WTC11 (cell line): ENCODE data around the gene ZNF710. TPM values are rescaled to one million over a fixed set of nuclear protein-coding genes. Genes with fewer than 3 reads are reported as not detected.

Source experiments
- ATAC-seq: fragments of 200-7000 bp; cut with Tn5 transposase; 2 replicates; pipeline ENCODE4 v1.10.0; 2021; ENCODE audit warnings: mild to moderate bottlenecking, moderate library complexity
- CTCF ChIA-PET: fragments of 300-600 bp; sonication (Branson Sonifier 250); formaldehyde crosslinking; loops from one replicate; lab custom pipeline; 2021; ENCODE audit warnings: antibody characterized with exemption; lab: Charles Lee
- POLR2A ChIA-PET: fragments of 350-600 bp; sonication (Branson Sonifier 250); formaldehyde crosslinking; loops from one replicate; lab custom pipeline; 2021; ENCODE audit warnings: antibody characterized with exemption; lab: Charles Lee
- DNase-seq: peaks from one replicate; pipeline ENCODE4 v3.0.0; 2021; ENCODE audit warnings: low spot score
- H3K27ac Mint-ChIP-seq: 2 replicates; pipeline ENCODE4 v1.8.0; 2021; ENCODE audit warnings: mixed read lengths
- H3K27me3 Mint-ChIP-seq: 2 replicates; pipeline ENCODE4 v1.8.0; 2021; ENCODE audit warnings: low read depth, mild to moderate bottlenecking, moderate library complexity, mixed read lengths
- H3K36me3 Mint-ChIP-seq: 2 replicates; pipeline ENCODE4 v1.8.0; 2021; ENCODE audit warnings: mixed read lengths
- H3K4me1 Mint-ChIP-seq: 2 replicates; pipeline ENCODE4 v1.8.0; 2022; ENCODE audit warnings: mixed read lengths
- H3K4me3 Mint-ChIP-seq: 2 replicates; pipeline ENCODE4 v1.8.0; 2021; ENCODE audit warnings: mild to moderate bottlenecking, moderate library complexity, mixed read lengths
- H3K9me3 Mint-ChIP-seq: 2 replicates; pipeline ENCODE4 v1.8.0; 2021; ENCODE audit warnings: mixed read lengths
- ERG ChIP-seq: fragments of 250-450 bp; sonication (Bioruptor Pico); IDR thresholded peaks from 2 replicates; pipeline ENCODE4 v1.8.0; 2021; ENCODE audit warnings: mild to moderate bottlenecking
- GABPB1 ChIP-seq: sonication (generic); formaldehyde crosslinking; IDR thresholded peaks from 2 replicates; pipeline ENCODE4 v1.8.1; 2023; ENCODE audit warnings: mild to moderate bottlenecking, missing genetic modification reagents
- HMGXB4 ChIP-seq: sonication (generic); formaldehyde crosslinking; IDR thresholded peaks from 2 replicates; pipeline ENCODE4 v1.8.1; 2023; ENCODE audit warnings: mild to moderate bottlenecking, moderate library complexity, missing genetic modification reagents
- MAX ChIP-seq: sonication (generic); formaldehyde crosslinking; IDR thresholded peaks from 2 replicates; pipeline ENCODE4 v1.8.0; 2022; ENCODE audit warnings: mild to moderate bottlenecking, missing genetic modification reagents
- NR2C2 ChIP-seq: sonication (generic); formaldehyde crosslinking; IDR thresholded peaks from 2 replicates; pipeline ENCODE4 v1.8.0; 2022; ENCODE audit warnings: mild to moderate bottlenecking, missing genetic modification reagents
- SP1 ChIP-seq: sonication (generic); formaldehyde crosslinking; conservative IDR thresholded peaks from 2 replicates; pipeline ENCODE4 v1.8.1; 2022; ENCODE audit warnings: missing genetic modification reagents
- ZBTB21 ChIP-seq: sonication (generic); formaldehyde crosslinking; IDR thresholded peaks from 2 replicates; pipeline ENCODE4 v1.8.1; 2023; ENCODE audit warnings: mild to moderate bottlenecking, missing genetic modification reagents, borderline replicate concordance
- ZNF317 ChIP-seq: sonication (generic); formaldehyde crosslinking; IDR thresholded peaks from 2 replicates; pipeline ENCODE4 v1.8.1; 2023; ENCODE audit warnings: low read depth, mild to moderate bottlenecking, moderate library complexity, missing genetic modification reagents, borderline replicate concordance
- ZNF425 ChIP-seq: fragments of 250-450 bp; sonication (Bioruptor Pico); conservative IDR thresholded peaks from 2 replicates; pipeline ENCODE4 v1.9.0; 2021; ENCODE audit warnings: mild to moderate bottlenecking
- total RNA-seq: library from RNA; stranded (reverse); gene quantifications from 3 replicates; pipeline ENCODE4 v1.2.3, GENCODE V29; 2021
- TF ChIP-seq, protein P1 (sequence below): sonication (generic); formaldehyde crosslinking; IDR thresholded peaks from 2 replicates; pipeline ENCODE4 v1.8.1; 2023; ENCODE audit warnings: mild to moderate bottlenecking, missing genetic modification reagents
- TF ChIP-seq, protein P2 (sequence below): sonication (generic); formaldehyde crosslinking; IDR thresholded peaks from 2 replicates; pipeline ENCODE4 v1.8.1; 2022; ENCODE audit warnings: mild to moderate bottlenecking, moderate library complexity, missing genetic modification reagents
- TF ChIP-seq, protein P3 (sequence below): fragments of 250-450 bp; sonication (Bioruptor Pico); IDR thresholded peaks from 2 replicates; pipeline ENCODE4 v2.1.2; 2022; ENCODE audit warnings: mild to moderate bottlenecking, moderate library complexity
- TF ChIP-seq, protein P4 (sequence below): sonication (generic); formaldehyde crosslinking; IDR thresholded peaks from 2 replicates; pipeline ENCODE4 v1.8.1; 2022; ENCODE audit warnings: low read depth, missing genetic modification reagents, borderline replicate concordance
- TF ChIP-seq, protein P5 (sequence below): sonication (generic); formaldehyde crosslinking; IDR thresholded peaks from 2 replicates; pipeline ENCODE4 v1.8.0; 2022; ENCODE audit warnings: missing genetic modification reagents
- TF ChIP-seq, protein P6 (sequence below): sonication (generic); formaldehyde crosslinking; conservative IDR thresholded peaks from 2 replicates; pipeline ENCODE4 v1.8.1; 2022; ENCODE audit warnings: mild to moderate bottlenecking, missing genetic modification reagents

The ZNF710 gene
- total RNA-seq, 1 experiment from 2014 or later, result 25.9 TPM

GRCh38 chr15:90042356-90042755 lies 41.2 kb downstream of the ZNF710 start:
- ChIA-PET CTCF (interaction anchor here (0.7 to 1.4 kb wide), 5 partner anchors 8 to 281 kb away, joined by 3 to 4 read pairs (median 3); no protein-coding TSS in a partner anchor), POLR2A (no interaction called here)
- ATAC-seq, result no peak
- H3K4me1 Mint-ChIP-seq, result peaks cover 39% of the 10 kb centered on the region
- no peak overlapping the region for H3K4me3 Mint-ChIP-seq
- no peaks in the 10 kb centered on the region for H3K36me3 Mint-ChIP-seq
- no peaks in the 10 kb centered on the region for H3K9me3 Mint-ChIP-seq
- H3K27me3 Mint-ChIP-seq, result no peaks in the 10 kb centered on the region
- H3K27ac Mint-ChIP-seq, result peak overlapping the region; percentile 90
- DNase-seq, result no peak
- TF ChIP-seq MAX (CRISPR knock-in tag) (no peak), ZBTB21 (CRISPR knock-in tag) (no peak), ZNF425 (CRISPR knock-in tag) (no peak), HMGXB4 (CRISPR knock-in tag) (no peak), SP1 (CRISPR knock-in tag) (no peak), ERG (CRISPR knock-in tag) (no peak), NR2C2 (CRISPR knock-in tag) (no peak)
- TF ChIP-seq, protein P1, sequence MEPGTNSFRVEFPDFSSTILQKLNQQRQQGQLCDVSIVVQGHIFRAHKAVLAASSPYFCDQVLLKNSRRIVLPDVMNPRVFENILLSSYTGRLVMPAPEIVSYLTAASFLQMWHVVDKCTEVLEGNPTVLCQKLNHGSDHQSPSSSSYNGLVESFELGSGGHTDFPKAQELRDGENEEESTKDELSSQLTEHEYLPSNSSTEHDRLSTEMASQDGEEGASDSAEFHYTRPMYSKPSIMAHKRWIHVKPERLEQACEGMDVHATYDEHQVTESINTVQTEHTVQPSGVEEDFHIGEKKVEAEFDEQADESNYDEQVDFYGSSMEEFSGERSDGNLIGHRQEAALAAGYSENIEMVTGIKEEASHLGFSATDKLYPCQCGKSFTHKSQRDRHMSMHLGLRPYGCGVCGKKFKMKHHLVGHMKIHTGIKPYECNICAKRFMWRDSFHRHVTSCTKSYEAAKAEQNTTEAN (CRISPR knock-in tag), result no peak
- TF ChIP-seq, protein P2, sequence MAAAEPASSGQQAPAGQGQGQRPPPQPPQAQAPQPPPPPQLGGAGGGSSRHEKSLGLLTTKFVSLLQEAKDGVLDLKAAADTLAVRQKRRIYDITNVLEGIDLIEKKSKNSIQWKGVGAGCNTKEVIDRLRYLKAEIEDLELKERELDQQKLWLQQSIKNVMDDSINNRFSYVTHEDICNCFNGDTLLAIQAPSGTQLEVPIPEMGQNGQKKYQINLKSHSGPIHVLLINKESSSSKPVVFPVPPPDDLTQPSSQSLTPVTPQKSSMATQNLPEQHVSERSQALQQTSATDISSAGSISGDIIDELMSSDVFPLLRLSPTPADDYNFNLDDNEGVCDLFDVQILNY, result no peak
- TF ChIP-seq, protein P3, sequence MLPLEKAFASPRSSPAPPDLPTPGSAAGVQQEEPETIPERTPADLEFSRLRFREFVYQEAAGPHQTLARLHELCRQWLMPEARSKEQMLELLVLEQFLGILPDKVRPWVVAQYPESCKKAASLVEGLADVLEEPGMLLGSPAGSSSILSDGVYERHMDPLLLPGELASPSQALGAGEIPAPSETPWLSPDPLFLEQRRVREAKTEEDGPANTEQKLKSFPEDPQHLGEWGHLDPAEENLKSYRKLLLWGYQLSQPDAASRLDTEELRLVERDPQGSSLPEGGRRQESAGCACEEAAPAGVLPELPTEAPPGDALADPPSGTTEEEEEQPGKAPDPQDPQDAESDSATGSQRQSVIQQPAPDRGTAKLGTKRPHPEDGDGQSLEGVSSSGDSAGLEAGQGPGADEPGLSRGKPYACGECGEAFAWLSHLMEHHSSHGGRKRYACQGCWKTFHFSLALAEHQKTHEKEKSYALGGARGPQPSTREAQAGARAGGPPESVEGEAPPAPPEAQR (CRISPR knock-in tag), result no peak
- TF ChIP-seq, protein P4, sequence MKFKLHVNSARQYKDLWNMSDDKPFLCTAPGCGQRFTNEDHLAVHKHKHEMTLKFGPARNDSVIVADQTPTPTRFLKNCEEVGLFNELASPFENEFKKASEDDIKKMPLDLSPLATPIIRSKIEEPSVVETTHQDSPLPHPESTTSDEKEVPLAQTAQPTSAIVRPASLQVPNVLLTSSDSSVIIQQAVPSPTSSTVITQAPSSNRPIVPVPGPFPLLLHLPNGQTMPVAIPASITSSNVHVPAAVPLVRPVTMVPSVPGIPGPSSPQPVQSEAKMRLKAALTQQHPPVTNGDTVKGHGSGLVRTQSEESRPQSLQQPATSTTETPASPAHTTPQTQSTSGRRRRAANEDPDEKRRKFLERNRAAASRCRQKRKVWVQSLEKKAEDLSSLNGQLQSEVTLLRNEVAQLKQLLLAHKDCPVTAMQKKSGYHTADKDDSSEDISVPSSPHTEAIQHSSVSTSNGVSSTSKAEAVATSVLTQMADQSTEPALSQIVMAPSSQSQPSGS (CRISPR knock-in tag), result no peak

GRCh38 chr15:90042766-90043529 lies 41.8 kb downstream of the ZNF710 start:
- no peak overlapping the region for H3K4me3 Mint-ChIP-seq
- POLR2A ChIA-PET, result interaction anchor here (0.7 kb wide), 1 partner anchor 17 kb away, joined by 3 read pairs; no protein-coding TSS in a partner anchor
- no peaks in the 10 kb centered on the region for H3K27me3 Mint-ChIP-seq
- H3K36me3 Mint-ChIP-seq, result no peaks in the 10 kb centered on the region
- peak overlapping the region; percentile 90 for H3K27ac Mint-ChIP-seq
- TF ChIP-seq GABPB1 (CRISPR knock-in tag) (no peak), ZNF317 (CRISPR knock-in tag) (0 out of 2 replicates have a peak, but pooled peaks have one; percentile 57)
- TF ChIP-seq, protein P5, sequence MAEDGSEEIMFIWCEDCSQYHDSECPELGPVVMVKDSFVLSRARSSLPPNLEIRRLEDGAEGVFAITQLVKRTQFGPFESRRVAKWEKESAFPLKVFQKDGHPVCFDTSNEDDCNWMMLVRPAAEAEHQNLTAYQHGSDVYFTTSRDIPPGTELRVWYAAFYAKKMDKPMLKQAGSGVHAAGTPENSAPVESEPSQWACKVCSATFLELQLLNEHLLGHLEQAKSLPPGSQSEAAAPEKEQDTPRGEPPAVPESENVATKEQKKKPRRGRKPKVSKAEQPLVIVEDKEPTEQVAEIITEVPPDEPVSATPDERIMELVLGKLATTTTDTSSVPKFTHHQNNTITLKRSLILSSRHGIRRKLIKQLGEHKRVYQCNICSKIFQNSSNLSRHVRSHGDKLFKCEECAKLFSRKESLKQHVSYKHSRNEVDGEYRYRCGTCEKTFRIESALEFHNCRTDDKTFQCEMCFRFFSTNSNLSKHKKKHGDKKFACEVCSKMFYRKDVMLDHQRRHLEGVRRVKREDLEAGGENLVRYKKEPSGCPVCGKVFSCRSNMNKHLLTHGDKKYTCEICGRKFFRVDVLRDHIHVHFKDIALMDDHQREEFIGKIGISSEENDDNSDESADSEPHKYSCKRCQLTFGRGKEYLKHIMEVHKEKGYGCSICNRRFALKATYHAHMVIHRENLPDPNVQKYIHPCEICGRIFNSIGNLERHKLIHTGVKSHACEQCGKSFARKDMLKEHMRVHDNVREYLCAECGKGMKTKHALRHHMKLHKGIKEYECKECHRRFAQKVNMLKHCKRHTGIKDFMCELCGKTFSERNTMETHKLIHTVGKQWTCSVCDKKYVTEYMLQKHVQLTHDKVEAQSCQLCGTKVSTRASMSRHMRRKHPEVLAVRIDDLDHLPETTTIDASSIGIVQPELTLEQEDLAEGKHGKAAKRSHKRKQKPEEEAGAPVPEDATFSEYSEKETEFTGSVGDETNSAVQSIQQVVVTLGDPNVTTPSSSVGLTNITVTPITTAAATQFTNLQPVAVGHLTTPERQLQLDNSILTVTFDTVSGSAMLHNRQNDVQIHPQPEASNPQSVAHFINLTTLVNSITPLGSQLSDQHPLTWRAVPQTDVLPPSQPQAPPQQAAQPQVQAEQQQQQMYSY (CRISPR knock-in tag), result no peak
- TF ChIP-seq, protein P6, sequence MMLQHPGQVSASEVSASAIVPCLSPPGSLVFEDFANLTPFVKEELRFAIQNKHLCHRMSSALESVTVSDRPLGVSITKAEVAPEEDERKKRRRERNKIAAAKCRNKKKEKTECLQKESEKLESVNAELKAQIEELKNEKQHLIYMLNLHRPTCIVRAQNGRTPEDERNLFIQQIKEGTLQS (CRISPR knock-in tag), result no peak
- DNase-seq (no peak), ATAC-seq (peak; percentile 48)
- no peaks in the 10 kb centered on the region for H3K9me3 Mint-ChIP-seq
- CTCF ChIA-PET, result interaction anchor here (1.1 to 1.4 kb wide), 3 partner anchors 9 to 282 kb away, joined by 3 to 4 read pairs (median 3); no protein-coding TSS in a partner anchor
- peaks cover 33% of the 10 kb centered on the region for H3K4me1 Mint-ChIP-seq
